Omental fat pad (tissue), 4 donors: ENCODE measurements around the gene USP44. TPM values are rescaled to one million over a fixed set of nuclear protein-coding genes. Genes with fewer than 3 reads are reported as not detected.

Experiments
- ATAC-seq: fragments of 150-250 bp; one replicate; pipeline ENCODE4 v1.9.1; 2016; ENCODE audit warnings: mild to moderate bottlenecking, moderate library complexity; ENCODE audit not compliant: low FRiP score
- DNase-seq: peaks from one replicate; pipeline ENCODE4 v3.0.0-alpha.2; 2019; ENCODE audit warnings: low spot score
- CTCF ChIP-seq, 3 donors: fragments of 450-650 bp; IDR thresholded peaks; one replicate each; pipeline ENCODE4 v1.5.1; 2016 to 2017; ENCODE audit warnings: antibody characterized with exemption in 3 of 3, mild to moderate bottlenecking in 3 of 3, moderate library complexity in 2 of 3
- total RNA-seq, 4 donors: library from RNA; depleted of rRNA; stranded (reverse); fragments of >200 nt; gene quantifications; one replicate each; pipeline ENCODE4 v1.1.0, GENCODE V29; 2016

The USP44 gene
- total RNA-seq, 4 donors from 2014 or later: 1.3 to 4.7 (median 4.0) TPM

- ATAC-seq (no peak), DNase-seq (no peak)
- no peak for TF ChIP-seq CTCF (IDR thresholded peaks at IDR 0.05)
Measured at GRCh38 chr12:95511977-95512376, 39.3 kb downstream of the USP44 start.

DNA sequence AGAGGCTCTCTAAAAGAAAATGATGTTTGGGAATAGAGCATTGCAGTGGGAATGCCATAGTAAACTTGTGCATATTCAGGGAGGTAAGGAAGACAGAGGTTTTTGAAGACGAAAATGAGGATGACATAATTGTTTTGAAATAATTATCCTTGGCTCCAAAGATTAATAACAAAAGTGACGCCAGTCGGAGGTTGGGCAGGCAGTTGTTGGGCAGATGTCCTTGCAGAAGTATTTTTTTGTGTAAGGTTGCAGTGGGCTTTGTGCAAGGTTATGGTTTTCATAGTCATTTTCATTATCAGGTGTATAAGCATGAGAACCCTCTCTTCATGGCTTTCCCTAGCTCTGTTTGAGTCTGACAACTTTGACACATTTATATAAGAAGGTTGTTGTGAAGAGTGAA, 42.0 kb downstream of the USP44 start:
- no peak for ATAC-seq
- no peak for TF ChIP-seq CTCF (IDR thresholded peaks at IDR 0.05)
- DNase-seq: no peak

DNA sequence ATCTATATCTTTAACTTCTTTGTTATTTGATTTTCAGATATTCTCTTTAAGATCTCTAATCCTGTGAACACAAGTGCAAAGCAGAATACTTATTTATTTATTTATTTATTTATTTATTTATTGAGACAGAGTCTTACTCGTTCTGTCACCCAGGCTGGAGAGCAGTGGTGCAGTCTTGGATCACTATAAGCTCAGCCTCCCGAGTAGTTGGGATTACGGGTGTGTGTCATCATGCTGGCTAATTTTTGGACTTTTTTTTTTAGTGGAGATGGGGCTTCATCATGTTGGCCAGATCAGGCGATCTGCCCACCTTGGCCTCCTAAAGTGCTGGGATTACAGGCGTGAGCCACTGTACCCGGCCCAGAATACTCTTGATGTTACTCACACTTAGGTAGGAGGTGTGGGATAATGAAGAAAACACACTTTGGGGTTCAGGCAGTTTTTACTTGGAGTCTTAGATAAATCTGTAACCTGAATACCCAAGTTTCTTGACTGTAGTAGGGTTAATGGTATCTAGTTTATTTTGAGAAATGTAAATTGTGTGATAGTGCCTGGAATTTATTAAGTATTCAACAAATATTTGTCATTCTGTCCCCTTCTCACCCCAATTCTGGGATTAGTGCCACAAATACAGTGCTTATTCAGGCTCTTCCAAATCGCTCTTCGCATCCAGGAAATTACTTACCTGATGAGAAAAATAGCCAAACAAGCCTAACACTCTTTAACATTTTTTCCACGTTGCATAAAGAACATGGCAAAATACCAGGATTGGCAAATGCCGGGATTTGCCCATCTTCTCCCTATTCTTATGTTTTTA, 44.4 kb downstream of the USP44 start:
- DNase-seq (no peak), ATAC-seq (no peak)
- no peak for TF ChIP-seq CTCF (IDR thresholded peaks at IDR 0.05)

DNA sequence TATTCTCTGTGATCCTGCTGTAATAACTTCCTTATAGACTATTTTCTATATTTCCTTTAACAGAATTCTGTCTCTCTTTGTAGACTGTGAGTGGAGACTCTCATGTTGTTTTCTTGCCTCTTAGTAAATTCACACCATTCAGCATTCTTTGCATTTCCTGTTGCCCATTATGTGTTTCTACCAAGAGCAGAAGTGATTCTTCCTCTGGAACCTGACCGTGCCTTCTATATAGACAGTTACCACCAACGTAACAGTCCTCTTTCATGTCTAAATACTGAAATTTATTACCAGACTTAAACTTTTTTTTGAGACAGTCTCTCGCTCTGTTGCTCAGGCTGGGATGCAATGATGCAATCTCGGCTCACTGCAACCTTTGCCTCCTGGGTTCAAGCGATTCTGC, 46.2 kb downstream of the USP44 start:
- no peak for TF ChIP-seq CTCF (IDR thresholded peaks at IDR 0.05)
- ATAC-seq (no peak), DNase-seq (no peak)

- no peak for DNase-seq
- TF ChIP-seq CTCF (IDR thresholded peaks at IDR 0.05): no peak
- no peak for ATAC-seq
Measured at GRCh38 chr12:95504140-95504539, 47.1 kb downstream of the USP44 start.

- no peak for DNase-seq
- no peak for TF ChIP-seq CTCF (IDR thresholded peaks at IDR 0.05)
- ATAC-seq: no peak
Measured at GRCh38 chr12:95499772-95500171, 51.5 kb downstream of the USP44 start.

- no peak for TF ChIP-seq CTCF (IDR thresholded peaks at IDR 0.05)
- ATAC-seq (no peak), DNase-seq (no peak)
Measured at GRCh38 chr12:95498968-95499367, 52.3 kb downstream of the USP44 start.
